HepG2 (cell line): Measurements from ENCODE around the gene TBC1D16. TPM values are rescaled to one million over a fixed set of nuclear protein-coding genes. Genes with fewer than 3 reads are reported as not detected.
A peak's percentile ranks its signal among the peaks of the same experiment; 100 is the strongest.

ENCODE experiments used
- ATF1 ChIP-seq: IDR thresholded peaks from 2 replicates; pipeline ENCODE4 v1.6.1; 2016; ENCODE audit warnings: mild to moderate bottlenecking, control low read depth
- FOXK1 ChIP-seq: sonication (generic); formaldehyde crosslinking; IDR thresholded peaks from 2 replicates; pipeline ENCODE4 v1.4.0; 2020; ENCODE audit warnings: low read depth, missing genetic modification reagents, borderline replicate concordance
- FOXP1 ChIP-seq, 2 experiments: fragments of 450-650 bp in 1 of 2; IDR thresholded peaks; 2 replicates each; pipeline ENCODE4 v1.6.1; 2017 to 2018; ENCODE audit warnings: antibody characterized with exemption in 1 of 2
- HDAC1 ChIP-seq: sonication (generic); formaldehyde crosslinking; IDR thresholded peaks from 2 replicates; pipeline ENCODE4 v1.5.1; 2020; ENCODE audit warnings: mild to moderate bottlenecking, missing genetic modification reagents
- KAT2B ChIP-seq: fragments of 150-350 bp; IDR thresholded peaks from 2 replicates; pipeline ENCODE4 v1.6.1; 2014; ENCODE audit warnings: low read depth, low read length, borderline replicate concordance
- KMT2B ChIP-seq: IDR thresholded peaks from 2 replicates; pipeline ENCODE4 v1.6.1; 2016; ENCODE audit warnings: missing genetic modification reagents, missing compliant biosample characterization
- LBX2 ChIP-seq: sonication (generic); formaldehyde crosslinking; IDR thresholded peaks from 2 replicates; pipeline ENCODE4 v1.5.0; 2020; ENCODE audit warnings: missing genetic modification reagents, mild to moderate bottlenecking, borderline replicate concordance
- MLLT10 ChIP-seq: sonication (generic); formaldehyde crosslinking; IDR thresholded peaks from 2 replicates; pipeline ENCODE4 v1.4.0; 2020; ENCODE audit warnings: missing genetic modification reagents
- MXI1 ChIP-seq: IDR thresholded peaks from 3 replicates; pipeline ENCODE4 v1.6.1; 2012; ENCODE audit warnings: low read depth, low read length, inconsistent platforms, borderline replicate concordance
- PBX2 ChIP-seq: IDR thresholded peaks from 2 replicates; pipeline ENCODE4 v1.6.1; 2016; ENCODE audit warnings: control low read depth
- ZFP82 ChIP-seq: sonication (generic); formaldehyde crosslinking; IDR thresholded peaks from 2 replicates; pipeline ENCODE4 v1.5.1; 2020; ENCODE audit warnings: mild to moderate bottlenecking, missing genetic modification reagents, borderline replicate concordance
- ZNF136 ChIP-seq: sonication (generic); formaldehyde crosslinking; IDR thresholded peaks from 2 replicates; pipeline ENCODE4 v1.8.1; 2022; ENCODE audit warnings: low read depth, mild to moderate bottlenecking, moderate library complexity, missing genetic modification reagents
- ZNF180 ChIP-seq: sonication (generic); formaldehyde crosslinking; IDR thresholded peaks from 2 replicates; pipeline ENCODE4 v1.4.0; 2020; ENCODE audit warnings: low read depth, missing genetic modification reagents, borderline replicate concordance
- ZNF24 ChIP-seq: fragments of 450-650 bp; IDR thresholded peaks from 2 replicates; pipeline ENCODE4 v1.6.1; 2017; ENCODE audit warnings: antibody characterized with exemption, mild to moderate bottlenecking
- ZNF337 ChIP-seq: sonication (generic); formaldehyde crosslinking; IDR thresholded peaks from 2 replicates; pipeline ENCODE4 v1.5.1; 2020; ENCODE audit warnings: missing genetic modification reagents, low read depth, mild to moderate bottlenecking, borderline replicate concordance
- ZNF496 ChIP-seq: sonication (generic); formaldehyde crosslinking; IDR thresholded peaks from 2 replicates; pipeline ENCODE4 v1.8.1; 2023; ENCODE audit warnings: mild to moderate bottlenecking, moderate library complexity, missing genetic modification reagents; ENCODE audit not compliant: insufficient replicate concordance
- ZNF547 ChIP-seq: sonication (generic); formaldehyde crosslinking; IDR thresholded peaks from 2 replicates; pipeline ENCODE4 v1.5.1; 2020; ENCODE audit warnings: mild to moderate bottlenecking, missing genetic modification reagents
- ZNF776 ChIP-seq: sonication (generic); formaldehyde crosslinking; IDR thresholded peaks from 2 replicates; pipeline ENCODE4 v1.4.0; 2020; ENCODE audit warnings: mild to moderate bottlenecking, missing genetic modification reagents
- ZNF792 ChIP-seq: IDR thresholded peaks from 2 replicates; pipeline ENCODE4 v1.6.1; 2016
- ZNF879 ChIP-seq: sonication (generic); formaldehyde crosslinking; IDR thresholded peaks from 2 replicates; pipeline ENCODE4 v1.8.1; 2023; ENCODE audit warnings: missing genetic modification reagents
- polyA plus RNA-seq, 8 experiments: library from polyadenylated mRNA; depleted of rRNA in 3 of 8; stranded (reverse) in 7 of 8; unstranded in 1 of 8; fragments of >200 nt; fragmentation: Illumina TruSeq in 4 of 8; extraction: Trizol in 4 of 8; gene quantifications; 2 replicates each; pipeline versions ENCODE4 v1.2.1 to v1.2.3, GENCODE V29; 2011 to 2016; ENCODE audit warnings: low read depth in 4 of 8, missing spikeins in 1 of 8, mixed read lengths in 1 of 8; ENCODE audit not compliant: insufficient read depth in 1 of 8
- total RNA-seq, 5 experiments: library from RNA; depleted of rRNA; stranded (reverse); fragments of >200 nt; fragmentation: Illumina TruSeq; extraction: Trizol; gene quantifications; 2 replicates each; pipeline ENCODE4 v1.2.3, GENCODE V29; 2016; ENCODE audit warnings: low read depth in 1 of 5
- TF ChIP-seq, protein P1 (sequence below): IDR thresholded peaks from 2 replicates; pipeline ENCODE4 v1.6.1; 2016; ENCODE audit warnings: mild to moderate bottlenecking, missing biosample characterization, missing genetic modification reagents
- TF ChIP-seq, protein P2 (sequence below): sonication (generic); formaldehyde crosslinking; IDR thresholded peaks from 2 replicates; pipeline ENCODE4 v1.4.0; 2020; ENCODE audit warnings: missing genetic modification reagents, borderline replicate concordance
- TF ChIP-seq, protein P3 (sequence below): sonication (generic); formaldehyde crosslinking; IDR thresholded peaks from 2 replicates; pipeline ENCODE4 v1.4.0; 2020; ENCODE audit warnings: missing genetic modification reagents, mild to moderate bottlenecking, borderline replicate concordance

Gene TBC1D16
- total and polyA plus RNA-seq, 2 of the 13 experiments (the other 11 are each of a cell fraction or from before 2014, with no cell fraction given) = 14.9 to 24.9 TPM

DNA sequence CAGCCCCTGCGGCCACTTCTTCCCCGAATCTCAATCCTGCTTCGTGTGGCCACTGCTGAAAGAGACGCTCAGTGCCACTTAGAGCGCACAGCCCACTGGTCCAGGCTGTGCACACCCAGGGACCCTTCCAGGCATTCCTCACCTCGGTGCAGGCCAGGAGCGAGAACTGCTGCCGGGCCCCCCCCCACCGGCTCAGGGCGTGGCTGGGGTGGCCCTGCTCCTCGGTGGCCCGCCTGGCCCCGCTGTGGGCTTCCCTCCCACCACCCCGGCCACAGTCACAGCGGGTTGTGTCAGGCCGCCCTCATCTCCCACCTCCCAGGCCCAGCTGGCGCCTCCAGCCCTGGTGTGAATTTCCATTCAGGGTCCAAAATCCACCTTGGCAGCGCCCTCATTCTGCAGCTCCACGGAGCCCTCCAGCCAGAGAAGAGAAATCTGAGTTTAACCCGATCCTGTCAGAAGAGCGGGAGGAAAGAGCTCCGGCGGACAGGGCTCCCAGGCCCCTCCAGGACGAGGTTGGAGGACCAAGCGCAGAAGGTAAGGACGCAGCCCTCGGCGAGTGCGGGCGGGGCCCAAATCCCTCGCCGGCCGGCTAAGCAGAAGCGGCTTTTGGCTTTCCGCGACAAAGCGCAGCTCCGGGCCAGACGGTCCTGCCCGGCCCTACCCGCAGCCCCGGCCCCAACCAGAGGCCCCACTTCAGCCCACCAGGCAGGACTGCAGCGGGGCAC lies 12.0 kb downstream of the TBC1D16 start (continued):
- peak; percentile 49; the same call in 1 of the 2 replicates for TF ChIP-seq LBX2 (CRISPR knock-in tag)
- TF ChIP-seq ZNF136 (CRISPR knock-in tag) = no peak; the same call in 1 of the 2 replicates
- no peak for TF ChIP-seq ZFP82 (CRISPR knock-in tag)
- no peak for TF ChIP-seq MLLT10 (CRISPR knock-in tag)
- no peak for TF ChIP-seq FOXK1
- TF ChIP-seq ZNF337 = no peak
- TF ChIP-seq ZNF24 = no peak
- TF ChIP-seq ZNF792 (CRISPR knock-in tag) = 0 out of 2 replicates have a peak, but pooled peaks have one; percentile 69
- TF ChIP-seq, protein P1, sequence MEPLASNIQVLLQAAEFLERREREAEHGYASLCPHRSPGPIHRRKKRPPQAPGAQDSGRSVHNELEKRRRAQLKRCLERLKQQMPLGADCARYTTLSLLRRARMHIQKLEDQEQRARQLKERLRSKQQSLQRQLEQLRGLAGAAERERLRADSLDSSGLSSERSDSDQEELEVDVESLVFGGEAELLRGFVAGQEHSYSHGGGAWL (CRISPR knock-in tag) = peak; percentile 63
- TF ChIP-seq PBX2 (CRISPR knock-in tag) = no peak
- TF ChIP-seq, protein P2, sequence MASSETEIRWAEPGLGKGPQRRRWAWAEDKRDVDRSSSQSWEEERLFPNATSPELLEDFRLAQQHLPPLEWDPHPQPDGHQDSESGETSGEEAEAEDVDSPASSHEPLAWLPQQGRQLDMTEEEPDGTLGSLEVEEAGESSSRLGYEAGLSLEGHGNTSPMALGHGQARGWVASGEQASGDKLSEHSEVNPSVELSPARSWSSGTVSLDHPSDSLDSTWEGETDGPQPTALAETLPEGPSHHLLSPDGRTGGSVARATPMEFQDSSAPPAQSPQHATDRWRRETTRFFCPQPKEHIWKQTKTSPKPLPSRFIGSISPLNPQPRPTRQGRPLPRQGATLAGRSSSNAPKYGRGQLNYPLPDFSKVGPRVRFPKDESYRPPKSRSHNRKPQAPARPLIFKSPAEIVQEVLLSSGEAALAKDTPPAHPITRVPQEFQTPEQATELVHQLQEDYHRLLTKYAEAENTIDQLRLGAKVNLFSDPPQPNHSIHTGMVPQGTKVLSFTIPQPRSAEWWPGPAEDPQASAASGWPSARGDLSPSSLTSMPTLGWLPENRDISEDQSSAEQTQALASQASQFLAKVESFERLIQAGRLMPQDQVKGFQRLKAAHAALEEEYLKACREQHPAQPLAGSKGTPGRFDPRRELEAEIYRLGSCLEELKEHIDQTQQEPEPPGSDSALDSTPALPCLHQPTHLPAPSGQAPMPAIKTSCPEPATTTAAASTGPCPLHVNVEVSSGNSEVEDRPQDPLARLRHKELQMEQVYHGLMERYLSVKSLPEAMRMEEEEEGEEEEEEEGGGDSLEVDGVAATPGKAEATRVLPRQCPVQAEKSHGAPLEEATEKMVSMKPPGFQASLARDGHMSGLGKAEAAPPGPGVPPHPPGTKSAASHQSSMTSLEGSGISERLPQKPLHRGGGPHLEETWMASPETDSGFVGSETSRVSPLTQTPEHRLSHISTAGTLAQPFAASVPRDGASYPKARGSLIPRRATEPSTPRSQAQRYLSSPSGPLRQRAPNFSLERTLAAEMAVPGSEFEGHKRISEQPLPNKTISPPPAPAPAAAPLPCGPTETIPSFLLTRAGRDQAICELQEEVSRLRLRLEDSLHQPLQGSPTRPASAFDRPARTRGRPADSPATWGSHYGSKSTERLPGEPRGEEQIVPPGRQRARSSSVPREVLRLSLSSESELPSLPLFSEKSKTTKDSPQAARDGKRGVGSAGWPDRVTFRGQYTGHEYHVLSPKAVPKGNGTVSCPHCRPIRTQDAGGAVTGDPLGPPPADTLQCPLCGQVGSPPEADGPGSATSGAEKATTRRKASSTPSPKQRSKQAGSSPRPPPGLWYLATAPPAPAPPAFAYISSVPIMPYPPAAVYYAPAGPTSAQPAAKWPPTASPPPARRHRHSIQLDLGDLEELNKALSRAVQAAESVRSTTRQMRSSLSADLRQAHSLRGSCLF (CRISPR knock-in tag) = no peak
- peak; percentile 45 for TF ChIP-seq ZNF547 (CRISPR knock-in tag)
- TF ChIP-seq, protein P3, sequence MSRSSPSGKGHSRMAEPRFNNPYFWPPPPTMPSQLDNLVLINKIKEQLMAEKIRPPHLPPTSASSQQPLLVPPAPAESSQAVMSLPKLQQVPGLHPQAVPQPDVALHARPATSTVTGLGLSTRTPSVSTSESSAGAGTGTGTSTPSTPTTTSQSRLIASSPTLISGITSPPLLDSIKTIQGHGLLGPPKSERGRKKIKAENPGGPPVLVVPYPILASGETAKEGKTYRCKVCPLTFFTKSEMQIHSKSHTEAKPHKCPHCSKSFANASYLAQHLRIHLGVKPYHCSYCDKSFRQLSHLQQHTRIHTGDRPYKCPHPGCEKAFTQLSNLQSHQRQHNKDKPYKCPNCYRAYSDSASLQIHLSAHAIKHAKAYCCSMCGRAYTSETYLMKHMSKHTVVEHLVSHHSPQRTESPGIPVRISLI (CRISPR knock-in tag) = no peak
- no peak for TF ChIP-seq FOXP1 (IDR thresholded peaks at IDR 0.05)
- TF ChIP-seq FOXP1 (CRISPR knock-in tag; IDR thresholded peaks at IDR 0.05) = no peak
- no peak; the same call in 2 of the 3 replicates for TF ChIP-seq MXI1
- TF ChIP-seq KAT2B = no peak
- TF ChIP-seq ATF1 (CRISPR knock-in tag) = no peak
- peak; percentile 80 for TF ChIP-seq KMT2B (CRISPR knock-in tag)
- TF ChIP-seq ZNF496 (CRISPR knock-in tag) = no peak
- no peak for TF ChIP-seq ZNF180 (CRISPR knock-in tag)
- TF ChIP-seq ZNF776 = peak; percentile 83; the same call in 1 of the 2 replicates
- peak; percentile 85 for TF ChIP-seq HDAC1 (CRISPR knock-in tag)
- TF ChIP-seq ZNF879 (CRISPR knock-in tag) = no peak
